Sciatic nerve (tissue), 2 donors: Measurements from ENCODE around the gene CCDC3. TPM values are rescaled to one million over a fixed set of nuclear protein-coding genes. Genes with fewer than 3 reads are reported as not detected.
"Not testable (repeated sequence)": the region's sequence is repeated elsewhere in the genome, so short reads cannot be mapped to it uniquely, and the experiment has no call there.

Source experiments
- ATAC-seq: fragments of 200-7000 bp; cut with Tn5 transposase; one replicate; pipeline ENCODE4 v1.9.1; 2020; ENCODE audit warnings: mild to moderate bottlenecking, moderate library complexity
- DNase-seq: peaks from one replicate; pipeline ENCODE4 v3.0.0-alpha.2; 2020; ENCODE audit warnings: low spot score
- intact Hi-C: fragments of 100-400 bp; cut with DNase I; formaldehyde crosslinking; loops from one replicate; pipeline ENCODE4 v1.14.2; 2022
- total RNA-seq: library from RNA; stranded (reverse); fragmentation: NEBNext Ultra II Directional; extraction: Animal tissue kit (Norgen Biotek cat#: 25700); gene quantifications from one replicate; pipeline ENCODE4 v1.2.1, GENCODE V29; 2021
- donor health status: DM: no; HTN: no; CAD: no.
- donor health status: DM: no; HTN: no; CAD: no.

The CCDC3 gene
- total RNA-seq = 114 TPM

- ATAC-seq (peak; percentile 53), DNase-seq (peak; percentile 61)
- intact Hi-C loops = no loop called here
Observed at GRCh38 chr10:13001041-13001886, at the start of gene CCDC3. CCDC3 (minus strand) TSS chr10:13001713; CDS start chr10:13001570, 143 bp downstream.

GRCh38 chr10:13051126-13051694 is 49.7 kb upstream of the CCDC3 start:
- DNase-seq (no peak), ATAC-seq (no peak)
- intact Hi-C loops = no loop called here

- intact Hi-C loops = no loop called here
- DNase-seq (no peak), ATAC-seq (peak; percentile 89)
Observed at GRCh38 chr10:13049774-13050420, 48.4 kb upstream of the CCDC3 start.

- DNase-seq (no peak), ATAC-seq (peak; percentile 75)
- intact Hi-C loops = no loop called here
Observed at GRCh38 chr10:13048762-13049161, 47.2 kb upstream of the CCDC3 start.

- no peak for ATAC-seq
- intact Hi-C loops = no loop called here
- no peak for DNase-seq
Observed at GRCh38 chr10:13047529-13048206, 46.2 kb upstream of the CCDC3 start.

- no peak for DNase-seq
- intact Hi-C loops = no loop called here
- no peak for ATAC-seq
Observed at GRCh38 chr10:13046851-13047528, 45.5 kb upstream of the CCDC3 start.

- no peak for DNase-seq
- intact Hi-C loops = no loop called here
- ATAC-seq = no peak
Observed at GRCh38 chr10:13043520-13043919, 42.0 kb upstream of the CCDC3 start.

GRCh38 chr10:13039761-13040160 is 38.2 kb upstream of the CCDC3 start:
- intact Hi-C loops = no loop called here
- no peak for ATAC-seq
- DNase-seq = no peak

- intact Hi-C loops = no loop called here
- DNase-seq (no peak), ATAC-seq (no peak)
Observed at GRCh38 chr10:13038391-13038790, 36.9 kb upstream of the CCDC3 start.

GRCh38 chr10:13037832-13038231 is 36.3 kb upstream of the CCDC3 start:
- ATAC-seq (no peak), DNase-seq (no peak)
- intact Hi-C loops = no loop called here

GRCh38 chr10:13036841-13037240 is 35.3 kb upstream of the CCDC3 start:
- ATAC-seq (no peak), DNase-seq (no peak)
- intact Hi-C loops = no loop called here

GRCh38 chr10:13035731-13036130 is 34.2 kb upstream of the CCDC3 start:
- DNase-seq, intact Hi-C loops, ATAC-seq: not testable (repeated sequence)

GRCh38 chr10:13026873-13027272 is 25.4 kb upstream of the CCDC3 start:
- no peak for DNase-seq
- intact Hi-C loops = no loop called here
- ATAC-seq = no peak

GRCh38 chr10:13023754-13024153 is 22.2 kb upstream of the CCDC3 start:
- DNase-seq (no peak), ATAC-seq (no peak)
- intact Hi-C loops = no loop called here

- intact Hi-C loops = no loop called here
- no peak for ATAC-seq
Observed at GRCh38 chr10:13019280-13019679, 17.8 kb upstream of the CCDC3 start.

GRCh38 chr10:13018171-13018570 is 16.7 kb upstream of the CCDC3 start:
- intact Hi-C loops = no loop called here
- no peak for ATAC-seq
- no peak for DNase-seq

More at GRCh38 chr10:13019280-13019679, 17.8 kb upstream of the CCDC3 start:
- no peak for DNase-seq

- intact Hi-C loops = no loop called here
- DNase-seq (no peak), ATAC-seq (no peak)
Observed at GRCh38 chr10:13016886-13017285, 15.4 kb upstream of the CCDC3 start.

- DNase-seq = no peak
- ATAC-seq = no peak
- intact Hi-C loops = no loop called here
Observed at GRCh38 chr10:13016426-13016825, 14.9 kb upstream of the CCDC3 start.

GRCh38 chr10:13006037-13006436 is 4.5 kb upstream of the CCDC3 start:
- ATAC-seq (no peak), DNase-seq (no peak)
- intact Hi-C loops = no loop called here
